SU-DHL-6 (cell line): ENCODE results near the gene FADS3.

Experiments
- H2AFZ ChIP-seq: fragments of 200-600 bp; sonication (generic); 2 replicates; pipeline ENCODE4 v1.6.1; 2014; ENCODE audit warnings: low read depth, mild to moderate bottlenecking, moderate library complexity, mixed read lengths, antibody characterized with exemption, low read length; ENCODE audit not compliant: severe bottlenecking
- H3F3A ChIP-seq: fragments of 200-600 bp; shearing (Covaris generic); 2 replicates; pipeline ENCODE4 v1.6.0; 2016; ENCODE audit warnings: antibody characterized with exemption, mild to moderate bottlenecking; ENCODE audit not compliant: insufficient read depth
- H3K27ac ChIP-seq: fragments of 200-600 bp; sonication (generic); 2 replicates; pipeline ENCODE4 v1.5.1; 2016; ENCODE audit warnings: low read depth, mild to moderate bottlenecking, low read length, moderate library complexity, mixed read lengths
- H3K27me3 ChIP-seq: fragments of 200-600 bp; sonication (generic), shearing (Covaris generic); 2 replicates; pipeline ENCODE4 v1.6.0; 2014; ENCODE audit warnings: mild to moderate bottlenecking, low read length
- H3K36me3 ChIP-seq: fragments of 200-600 bp; sonication (generic); 2 replicates; pipeline ENCODE4 v1.6.1; 2014; ENCODE audit warnings: mild to moderate bottlenecking, low read length, mixed read lengths
- H3K4me2 ChIP-seq: fragments of 300-600, 200-600 bp; shearing (Covaris generic), sonication (generic); 2 replicates; pipeline ENCODE4 v1.6.0; 2014; ENCODE audit warnings: low read length, low read depth, mild to moderate bottlenecking; ENCODE audit not compliant: poor library complexity, severe bottlenecking
- H3K4me3 ChIP-seq: fragments of 200-600 bp; sonication (generic); 2 replicates; pipeline ENCODE4 v1.5.1; 2014; ENCODE audit warnings: antibody characterized with exemption, low read length, mild to moderate bottlenecking, mixed read lengths; ENCODE audit not compliant: insufficient read depth, poor library complexity, severe bottlenecking
- H3K79me2 ChIP-seq: fragments of 200-600 bp; sonication (generic); 2 replicates; pipeline ENCODE4 v1.6.1; 2014; ENCODE audit warnings: mild to moderate bottlenecking, low read length, moderate library complexity; ENCODE audit not compliant: insufficient read depth
- H3K9ac ChIP-seq: fragments of 200-600 bp; sonication (generic); 2 replicates; pipeline ENCODE4 v1.7.0; 2014; ENCODE audit warnings: mild to moderate bottlenecking, low read length
- H3K9me2 ChIP-seq: fragments of 200-600 bp; sonication (generic); replicated peaks from 2 replicates; pipeline ENCODE4 v1.6.1; 2014; ENCODE audit warnings: low read length; ENCODE audit not compliant: insufficient read depth
- H3K9me3 ChIP-seq: fragments of 200-600 bp; sonication (generic); 2 replicates; pipeline ENCODE4 v1.6.1; 2014; ENCODE audit warnings: low read length, mixed read lengths; ENCODE audit not compliant: insufficient read depth
- H4K20me1 ChIP-seq: fragments of 200-600 bp; sonication (generic); 2 replicates; pipeline ENCODE4 v1.6.1; 2014; ENCODE audit warnings: low read depth, mild to moderate bottlenecking, antibody characterized with exemption, low read length, moderate library complexity, mixed read lengths
- EZH2phosphoT487 ChIP-seq: fragments of 200-600 bp; sonication (generic), shearing (Covaris generic); conservative IDR thresholded peaks from 2 replicates; pipeline ENCODE4 v1.6.1; 2018; ENCODE audit warnings: mild to moderate bottlenecking, antibody characterized with exemption, low read length, moderate library complexity, mixed read lengths
- TF ChIP-seq, protein P1 (sequence below): fragments of 200-600 bp; sonication (generic); IDR thresholded peaks from one replicate; pipeline ENCODE4 v1.5.1; 2017; ENCODE audit warnings: antibody characterized with exemption, mild to moderate bottlenecking, low read length, moderate library complexity; ENCODE audit not compliant: insufficient read depth, poor library complexity, severe bottlenecking

Gene FADS3

DNA sequence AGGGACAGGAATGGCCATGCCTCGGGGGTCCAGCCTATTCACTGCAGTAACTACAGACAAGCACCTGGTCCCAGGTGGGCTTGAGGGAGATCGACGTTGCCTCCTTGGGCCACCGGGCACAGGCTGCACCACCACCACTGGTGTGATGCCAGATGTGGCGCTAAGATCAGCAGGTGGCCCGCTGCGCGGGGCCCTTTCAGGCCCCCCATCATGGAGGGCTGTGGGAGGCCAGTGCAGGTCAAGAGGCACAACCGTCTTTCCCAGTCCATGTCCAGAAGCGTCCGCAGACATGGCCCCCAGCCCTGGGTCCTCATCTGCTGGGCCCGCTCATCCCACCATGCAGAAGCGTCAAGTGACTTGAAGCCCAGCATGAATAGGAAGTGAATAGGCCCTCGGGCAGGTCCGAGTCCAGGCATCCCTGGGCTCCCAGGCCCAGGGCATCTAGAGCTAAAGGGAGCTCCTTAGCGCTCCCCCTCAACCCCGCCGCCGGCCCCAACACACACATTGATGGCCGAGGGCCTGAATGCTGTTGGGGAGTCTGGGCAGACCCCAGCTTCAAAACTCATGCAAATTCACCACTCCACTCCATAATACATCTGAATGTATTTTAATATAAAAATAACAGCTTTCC lies 18.3 kb downstream of the FADS3 start:
- H4K20me1 ChIP-seq: no peaks in the 10 kb centered on the region
- H3K27me3 ChIP-seq: no peaks in the 10 kb centered on the region
- TF ChIP-seq EZH2phosphoT487: no peak
- TF ChIP-seq, protein P1, sequence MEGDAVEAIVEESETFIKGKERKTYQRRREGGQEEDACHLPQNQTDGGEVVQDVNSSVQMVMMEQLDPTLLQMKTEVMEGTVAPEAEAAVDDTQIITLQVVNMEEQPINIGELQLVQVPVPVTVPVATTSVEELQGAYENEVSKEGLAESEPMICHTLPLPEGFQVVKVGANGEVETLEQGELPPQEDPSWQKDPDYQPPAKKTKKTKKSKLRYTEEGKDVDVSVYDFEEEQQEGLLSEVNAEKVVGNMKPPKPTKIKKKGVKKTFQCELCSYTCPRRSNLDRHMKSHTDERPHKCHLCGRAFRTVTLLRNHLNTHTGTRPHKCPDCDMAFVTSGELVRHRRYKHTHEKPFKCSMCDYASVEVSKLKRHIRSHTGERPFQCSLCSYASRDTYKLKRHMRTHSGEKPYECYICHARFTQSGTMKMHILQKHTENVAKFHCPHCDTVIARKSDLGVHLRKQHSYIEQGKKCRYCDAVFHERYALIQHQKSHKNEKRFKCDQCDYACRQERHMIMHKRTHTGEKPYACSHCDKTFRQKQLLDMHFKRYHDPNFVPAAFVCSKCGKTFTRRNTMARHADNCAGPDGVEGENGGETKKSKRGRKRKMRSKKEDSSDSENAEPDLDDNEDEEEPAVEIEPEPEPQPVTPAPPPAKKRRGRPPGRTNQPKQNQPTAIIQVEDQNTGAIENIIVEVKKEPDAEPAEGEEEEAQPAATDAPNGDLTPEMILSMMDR: no peak
- no peaks in the 10 kb centered on the region for H3F3A ChIP-seq
- H2AFZ ChIP-seq: no peak overlapping the region
- no peaks in the 10 kb centered on the region for H3K9me2 ChIP-seq
- no peaks in the 10 kb centered on the region for H3K36me3 ChIP-seq
- H3K9me3 ChIP-seq: no peaks in the 10 kb centered on the region
- H3K79me2 ChIP-seq: no peaks in the 10 kb centered on the region
- no peak overlapping the region for H3K4me3 ChIP-seq
- no peak overlapping the region for H3K9ac ChIP-seq
- H3K4me2 ChIP-seq: no peak overlapping the region
- H3K27ac ChIP-seq: no peak overlapping the region

DNA sequence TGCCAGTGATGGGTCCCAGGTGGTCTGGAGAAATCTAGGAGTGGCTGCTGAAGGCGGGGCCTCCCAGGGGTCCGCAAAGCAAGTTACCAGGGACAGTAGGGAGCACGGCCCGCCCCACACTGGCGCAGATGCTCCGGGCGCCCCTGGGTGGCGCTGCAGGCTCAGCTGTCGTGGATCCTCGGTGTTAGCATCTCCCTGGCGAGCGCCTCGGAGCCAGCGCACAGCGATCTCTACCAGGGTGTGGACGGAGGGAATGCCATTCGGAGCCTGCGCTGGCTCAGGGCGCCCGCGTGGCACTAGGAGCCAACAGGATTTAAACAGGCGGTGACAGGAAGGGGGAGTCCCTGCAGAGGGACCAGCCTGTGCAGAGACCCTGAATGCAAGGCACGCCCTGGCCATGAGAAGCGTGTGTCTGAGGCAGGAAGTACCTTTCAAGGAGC lies 20.2 kb downstream of the FADS3 start:
- Histone ChIP-seq H3F3A (no peaks in the 10 kb centered on the region), H4K20me1 (no peaks in the 10 kb centered on the region), H3K4me2 (peak overlapping the region; percentile 11), H3K9ac (no peak overlapping the region), H3K9me2 (no peaks in the 10 kb centered on the region), H3K4me3 (no peak overlapping the region), H3K79me2 (no peaks in the 10 kb centered on the region), H3K36me3 (no peaks in the 10 kb centered on the region), H3K27ac (no peak overlapping the region), H2AFZ (no peak overlapping the region), H3K27me3 (no peaks in the 10 kb centered on the region), H3K9me3 (no peaks in the 10 kb centered on the region)
- TF ChIP-seq, protein P1: peak; percentile 67
- 0 out of 2 replicates have a peak, but pooled peaks have one; percentile 53 for TF ChIP-seq EZH2phosphoT487

DNA sequence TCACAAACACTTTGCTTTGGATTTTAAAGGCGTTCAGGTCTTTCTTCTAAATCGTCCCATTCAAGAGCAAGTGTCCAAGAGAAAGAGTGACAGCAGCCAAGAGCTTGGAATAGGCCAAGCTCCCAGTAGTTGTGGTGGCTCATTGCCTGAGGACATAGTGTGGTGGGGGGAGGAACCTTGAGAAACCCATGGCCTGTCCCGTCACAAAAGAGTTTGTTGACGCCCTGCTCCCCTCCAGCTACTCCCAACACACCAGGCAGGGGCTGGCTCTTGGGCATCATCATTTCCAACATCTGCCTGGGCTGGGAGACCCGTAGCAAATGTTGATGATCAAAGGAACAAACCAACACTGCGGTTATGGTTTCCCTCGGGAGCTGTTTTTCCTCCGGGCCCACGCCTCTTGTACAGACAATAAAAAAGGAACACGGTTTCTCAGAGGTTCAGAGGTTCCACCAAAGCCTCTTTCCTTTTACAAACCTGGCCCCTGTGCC lies 20.8 kb downstream of the FADS3 start:
- TF ChIP-seq, protein P1: no peak
- TF ChIP-seq EZH2phosphoT487: no peak
- H3F3A ChIP-seq: no peaks in the 10 kb centered on the region
- no peaks in the 10 kb centered on the region for H3K9me3 ChIP-seq
- H3K79me2 ChIP-seq: no peaks in the 10 kb centered on the region
- no peaks in the 10 kb centered on the region for H3K27me3 ChIP-seq
- no peak overlapping the region for H2AFZ ChIP-seq
- no peak overlapping the region for H3K27ac ChIP-seq
- no peak overlapping the region for H3K4me3 ChIP-seq
- no peaks in the 10 kb centered on the region for H3K36me3 ChIP-seq
- no peak overlapping the region for H3K4me2 ChIP-seq
- no peaks in the 10 kb centered on the region for H4K20me1 ChIP-seq
- H3K9ac ChIP-seq: no peak overlapping the region
- no peaks in the 10 kb centered on the region for H3K9me2 ChIP-seq
